GM12878 (cell line): ENCODE data around the gene DCP1B. TPM values are rescaled to one million over a fixed set of nuclear protein-coding genes. Genes with fewer than 3 reads are reported as not detected.

Source experiments
- ATF7 ChIP-seq: fragments of 450-650 bp; IDR thresholded peaks from 2 replicates; pipeline ENCODE4 v1.6.1; 2016; ENCODE audit warnings: low read depth, mild to moderate bottlenecking
- EGR1 ChIP-seq, 2 experiments: IDR thresholded peaks; 1 replicate in 1 of 2; 2 replicates in 1 of 2; pipeline ENCODE4 v1.6.1; 2011 to 2012; ENCODE audit warnings: low read depth in 2 of 2, low read length in 2 of 2, borderline replicate concordance in 1 of 2, mild to moderate bottlenecking in 1 of 2, moderate library complexity in 1 of 2
- EZH2 ChIP-seq: IDR thresholded peaks from 2 replicates; pipeline ENCODE4 v1.6.1; 2012; ENCODE audit warnings: low read depth, mild to moderate bottlenecking, control low read depth, inconsistent platforms, low read length, borderline replicate concordance; ENCODE audit not compliant: control insufficient read depth
- FOS ChIP-seq: IDR thresholded peaks from 3 replicates; pipeline ENCODE4 v1.6.1; 2011; ENCODE audit warnings: borderline replicate concordance; ENCODE audit not compliant: insufficient read length; ENCODE audit errors: extremely low read depth
- MEF2B ChIP-seq: fragments of 450-650 bp; IDR thresholded peaks from 2 replicates; pipeline ENCODE4 v1.6.1; 2018; ENCODE audit warnings: mild to moderate bottlenecking, moderate library complexity; ENCODE audit not compliant: partially characterized antibody, poor library complexity, severe bottlenecking
- NR2C2 ChIP-seq: IDR thresholded peaks from 2 replicates; pipeline ENCODE4 v1.6.1; 2011; ENCODE audit warnings: borderline replicate concordance, low read depth; ENCODE audit not compliant: control insufficient read depth, insufficient read length
- RELA ChIP-seq: fragments of 450-650 bp; IDR thresholded peaks from 2 replicates; pipeline ENCODE4 v1.8.0; 2014; ENCODE audit warnings: borderline replicate concordance; ENCODE audit not compliant: partially characterized antibody
- SMAD1 ChIP-seq: fragments of 450-650 bp; IDR thresholded peaks from 2 replicates; pipeline ENCODE4 v1.6.1; 2018; ENCODE audit warnings: mild to moderate bottlenecking, low read depth; ENCODE audit not compliant: partially characterized antibody
- SRF ChIP-seq, 2 experiments: IDR thresholded peaks; 2 replicates each; pipeline ENCODE4 v1.6.1; 2011; ENCODE audit warnings: low read depth in 2 of 2, low read length in 2 of 2, mild to moderate bottlenecking in 1 of 2, moderate library complexity in 1 of 2
- ZZZ3 ChIP-seq: IDR thresholded peaks from 2 replicates; pipeline ENCODE4 v1.6.1; 2011; ENCODE audit warnings: low read depth; ENCODE audit not compliant: control insufficient read depth, insufficient read length
- polyA plus RNA-seq, 11 experiments: library from polyadenylated mRNA; depleted of rRNA in 4 of 11; unstranded in 6 of 11; stranded (reverse) in 5 of 11; fragments of >200 nt; fragmentation: Nextera tagmentation in 4 of 11; fragmentation: Illumina TruSeq in 1 of 11; extraction: Ambion mirVana in 4 of 11; extraction: Trizol in 1 of 11; gene quantifications; 1 replicate in 1 of 11; 2 replicates in 10 of 11; pipeline versions ENCODE4 v1.2.1 to v1.2.3, GENCODE V29; 2011 to 2016; ENCODE audit warnings: inconsistent platforms in 2 of 11, missing spikeins in 2 of 11, low read depth in 1 of 11
- total RNA-seq, 4 experiments: library from RNA; depleted of rRNA in 3 of 4; stranded (reverse); fragments of >200 nt in 3 of 4; fragmentation: Illumina TruSeq in 1 of 4; extraction: Trizol in 1 of 4; gene quantifications; 2 replicates each; pipeline versions ENCODE4 v1.2.1 to v1.2.3, GENCODE V29; 2013 to 2021
- TF ChIP-seq, protein P1 (sequence below): fragments of 450-650 bp; IDR thresholded peaks from 2 replicates; pipeline ENCODE4 v1.6.1; 2016; ENCODE audit warnings: mild to moderate bottlenecking
- TF ChIP-seq, protein P2 (sequence below): fragments of 450-650 bp; IDR thresholded peaks from 2 replicates; pipeline ENCODE4 v1.6.1; 2017; ENCODE audit warnings: mild to moderate bottlenecking
- TF ChIP-seq, protein P3 (sequence below): IDR thresholded peaks from 2 replicates; pipeline ENCODE4 v1.6.1; 2011; ENCODE audit warnings: borderline replicate concordance, low read depth, mild to moderate bottlenecking, moderate library complexity, mixed read lengths, low read length; ENCODE audit not compliant: insufficient read depth; ENCODE audit errors: extremely low read length
- TF ChIP-seq, protein P4 (sequence below): fragments of 450-650 bp; IDR thresholded peaks from 2 replicates; pipeline ENCODE4 v1.6.1; 2017; ENCODE audit warnings: low read depth, mild to moderate bottlenecking, moderate library complexity
- TF ChIP-seq, protein P5 (sequence below): IDR thresholded peaks from 2 replicates; pipeline ENCODE4 v1.6.1; 2011; ENCODE audit warnings: borderline replicate concordance, low read depth, mild to moderate bottlenecking, moderate library complexity, low read length; ENCODE audit not compliant: insufficient read depth, poor library complexity, severe bottlenecking

The DCP1B gene
- total and polyA plus RNA-seq, 10 of the 15 experiments (the other 5 are each of a cell fraction or from before 2014, with no cell fraction given): 1.3 to 23.4 (median 15.3) TPM

DNA sequence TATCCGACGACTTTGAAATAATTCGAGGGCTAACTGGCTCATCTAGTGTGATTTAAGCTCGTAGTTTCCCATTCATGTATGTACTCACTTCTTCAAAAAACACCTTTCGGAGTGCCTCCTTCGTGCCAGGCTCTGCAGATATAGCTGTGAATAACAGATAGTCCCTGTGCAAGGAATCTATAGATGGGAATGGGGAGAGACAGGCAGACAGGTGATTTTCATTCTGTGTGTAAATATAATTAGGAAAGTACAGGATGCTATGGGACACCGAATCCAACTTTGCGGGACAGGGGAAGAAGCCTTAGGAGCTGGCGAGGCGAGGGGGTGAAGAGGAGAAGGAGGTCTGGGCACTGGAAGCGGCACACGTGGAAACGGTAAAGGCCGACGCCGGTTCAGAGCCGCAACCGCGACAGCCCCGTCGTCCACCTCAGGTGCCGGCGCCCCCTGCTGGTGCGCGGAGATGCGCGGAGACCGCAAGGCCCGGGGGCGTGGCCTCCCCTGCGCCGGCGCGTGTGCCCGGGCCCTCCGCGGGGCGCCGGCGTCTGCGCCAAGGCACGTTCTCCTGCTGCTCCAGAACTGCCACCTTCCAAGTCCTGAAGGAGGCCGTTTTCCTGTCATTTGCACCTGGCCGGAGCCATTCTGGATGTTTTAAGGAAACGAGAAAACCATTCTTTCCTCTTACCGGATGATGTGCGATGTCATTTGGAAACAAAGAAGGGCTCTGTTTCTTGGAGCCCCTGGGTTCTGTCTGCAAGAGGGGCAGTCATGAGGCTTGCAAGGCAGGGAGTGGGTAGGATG is 30.6 kb upstream of the DCP1B start (continued):
- TF ChIP-seq ZZZ3 (no peak), SRF (IDR thresholded peaks at IDR 0.05; ENCODE audit: low read depth in 2 of 2, low read length in 2 of 2) (no peak), RELA (no peak), ATF7 (no peak), FOS (no peak), MEF2B (no peak), EGR1 (IDR thresholded peaks at IDR 0.05; ENCODE audit: borderline replicate concordance in 1 of 2, low read depth in 2 of 2, low read length in 2 of 2) (no peak), SMAD1 (no peak), EZH2 (no peak), NR2C2 (no peak)
- TF ChIP-seq, protein P1, sequence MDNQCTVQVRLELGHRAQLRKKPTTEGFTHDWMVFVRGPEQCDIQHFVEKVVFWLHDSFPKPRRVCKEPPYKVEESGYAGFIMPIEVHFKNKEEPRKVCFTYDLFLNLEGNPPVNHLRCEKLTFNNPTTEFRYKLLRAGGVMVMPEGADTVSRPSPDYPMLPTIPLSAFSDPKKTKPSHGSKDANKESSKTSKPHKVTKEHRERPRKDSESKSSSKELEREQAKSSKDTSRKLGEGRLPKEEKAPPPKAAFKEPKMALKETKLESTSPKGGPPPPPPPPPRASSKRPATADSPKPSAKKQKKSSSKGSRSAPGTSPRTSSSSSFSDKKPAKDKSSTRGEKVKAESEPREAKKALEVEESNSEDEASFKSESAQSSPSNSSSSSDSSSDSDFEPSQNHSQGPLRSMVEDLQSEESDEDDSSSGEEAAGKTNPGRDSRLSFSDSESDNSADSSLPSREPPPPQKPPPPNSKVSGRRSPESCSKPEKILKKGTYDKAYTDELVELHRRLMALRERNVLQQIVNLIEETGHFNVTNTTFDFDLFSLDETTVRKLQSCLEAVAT: no peak
- TF ChIP-seq, protein P2, sequence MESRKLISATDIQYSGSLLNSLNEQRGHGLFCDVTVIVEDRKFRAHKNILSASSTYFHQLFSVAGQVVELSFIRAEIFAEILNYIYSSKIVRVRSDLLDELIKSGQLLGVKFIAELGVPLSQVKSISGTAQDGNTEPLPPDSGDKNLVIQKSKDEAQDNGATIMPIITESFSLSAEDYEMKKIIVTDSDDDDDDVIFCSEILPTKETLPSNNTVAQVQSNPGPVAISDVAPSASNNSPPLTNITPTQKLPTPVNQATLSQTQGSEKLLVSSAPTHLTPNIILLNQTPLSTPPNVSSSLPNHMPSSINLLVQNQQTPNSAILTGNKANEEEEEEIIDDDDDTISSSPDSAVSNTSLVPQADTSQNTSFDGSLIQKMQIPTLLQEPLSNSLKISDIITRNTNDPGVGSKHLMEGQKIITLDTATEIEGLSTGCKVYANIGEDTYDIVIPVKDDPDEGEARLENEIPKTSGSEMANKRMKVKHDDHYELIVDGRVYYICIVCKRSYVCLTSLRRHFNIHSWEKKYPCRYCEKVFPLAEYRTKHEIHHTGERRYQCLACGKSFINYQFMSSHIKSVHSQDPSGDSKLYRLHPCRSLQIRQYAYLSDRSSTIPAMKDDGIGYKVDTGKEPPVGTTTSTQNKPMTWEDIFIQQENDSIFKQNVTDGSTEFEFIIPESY: no peak
- TF ChIP-seq, protein P3, sequence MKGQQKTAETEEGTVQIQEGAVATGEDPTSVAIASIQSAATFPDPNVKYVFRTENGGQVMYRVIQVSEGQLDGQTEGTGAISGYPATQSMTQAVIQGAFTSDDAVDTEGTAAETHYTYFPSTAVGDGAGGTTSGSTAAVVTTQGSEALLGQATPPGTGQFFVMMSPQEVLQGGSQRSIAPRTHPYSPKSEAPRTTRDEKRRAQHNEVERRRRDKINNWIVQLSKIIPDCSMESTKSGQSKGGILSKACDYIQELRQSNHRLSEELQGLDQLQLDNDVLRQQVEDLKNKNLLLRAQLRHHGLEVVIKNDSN: no peak
- TF ChIP-seq, protein P4, sequence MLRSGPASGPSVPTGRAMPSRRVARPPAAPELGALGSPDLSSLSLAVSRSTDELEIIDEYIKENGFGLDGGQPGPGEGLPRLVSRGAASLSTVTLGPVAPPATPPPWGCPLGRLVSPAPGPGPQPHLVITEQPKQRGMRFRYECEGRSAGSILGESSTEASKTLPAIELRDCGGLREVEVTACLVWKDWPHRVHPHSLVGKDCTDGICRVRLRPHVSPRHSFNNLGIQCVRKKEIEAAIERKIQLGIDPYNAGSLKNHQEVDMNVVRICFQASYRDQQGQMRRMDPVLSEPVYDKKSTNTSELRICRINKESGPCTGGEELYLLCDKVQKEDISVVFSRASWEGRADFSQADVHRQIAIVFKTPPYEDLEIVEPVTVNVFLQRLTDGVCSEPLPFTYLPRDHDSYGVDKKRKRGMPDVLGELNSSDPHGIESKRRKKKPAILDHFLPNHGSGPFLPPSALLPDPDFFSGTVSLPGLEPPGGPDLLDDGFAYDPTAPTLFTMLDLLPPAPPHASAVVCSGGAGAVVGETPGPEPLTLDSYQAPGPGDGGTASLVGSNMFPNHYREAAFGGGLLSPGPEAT: no peak
- TF ChIP-seq, protein P5, sequence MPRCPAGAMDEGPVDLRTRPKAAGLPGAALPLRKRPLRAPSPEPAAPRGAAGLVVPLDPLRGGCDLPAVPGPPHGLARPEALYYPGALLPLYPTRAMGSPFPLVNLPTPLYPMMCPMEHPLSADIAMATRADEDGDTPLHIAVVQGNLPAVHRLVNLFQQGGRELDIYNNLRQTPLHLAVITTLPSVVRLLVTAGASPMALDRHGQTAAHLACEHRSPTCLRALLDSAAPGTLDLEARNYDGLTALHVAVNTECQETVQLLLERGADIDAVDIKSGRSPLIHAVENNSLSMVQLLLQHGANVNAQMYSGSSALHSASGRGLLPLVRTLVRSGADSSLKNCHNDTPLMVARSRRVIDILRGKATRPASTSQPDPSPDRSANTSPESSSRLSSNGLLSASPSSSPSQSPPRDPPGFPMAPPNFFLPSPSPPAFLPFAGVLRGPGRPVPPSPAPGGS: no peak
